GM18498 (cell line): ENCODE measurements around the gene ARHGAP24.
"Not testable (repeated sequence)": the region's sequence is repeated elsewhere in the genome, so short reads cannot be mapped to it uniquely, and the experiment has no call there.

ENCODE experiments used
- ATAC-seq: cut with Tn5 transposase; IDR thresholded peaks from one replicate; pipeline ENCODE4 v1.9.1; 2021; ENCODE audit warnings: mild to moderate bottlenecking, moderate library complexity; ENCODE audit not compliant: unreplicated experiment

ARHGAP24 gene

DNA sequence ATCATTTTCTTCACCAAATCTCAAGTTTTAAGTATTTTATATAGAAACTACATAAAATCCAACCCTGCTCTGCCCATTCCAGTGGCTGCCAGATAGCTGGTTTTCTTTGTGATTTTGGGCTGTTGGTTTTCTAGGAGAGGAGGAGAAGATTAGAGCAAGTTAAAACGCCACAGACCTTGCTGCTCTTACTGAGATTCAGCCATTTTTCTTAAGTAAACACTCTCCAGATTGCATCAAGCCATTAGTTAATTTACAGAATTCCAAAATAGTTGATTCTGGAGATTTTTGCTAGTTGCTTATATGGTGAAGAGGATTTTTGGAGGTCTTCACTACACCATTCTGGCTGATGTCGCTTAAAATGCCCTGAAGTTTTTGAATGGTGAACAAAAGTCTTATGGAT, 518.7 kb downstream of the ARHGAP24 start:
- no peak for ATAC-seq

DNA sequence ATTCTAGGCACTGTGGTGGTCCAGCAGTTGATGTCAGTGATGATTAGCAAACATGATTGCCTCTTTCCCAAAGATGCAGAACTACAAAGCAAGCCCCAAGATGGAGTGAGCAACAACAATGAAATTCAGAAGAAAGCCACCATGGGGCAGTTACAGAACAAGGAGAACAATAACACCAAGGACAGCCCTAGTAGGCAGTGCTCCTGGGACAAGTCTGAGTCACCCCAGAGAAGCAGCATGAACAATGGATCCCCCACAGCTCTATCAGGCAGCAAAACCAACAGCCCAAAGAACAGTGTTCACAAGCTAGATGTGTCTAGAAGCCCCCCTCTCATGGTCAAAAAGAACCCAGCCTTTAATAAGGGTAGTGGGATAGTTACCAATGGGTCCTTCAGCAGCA, 519.6 kb downstream of the ARHGAP24 start:
- ATAC-seq = no peak

DNA sequence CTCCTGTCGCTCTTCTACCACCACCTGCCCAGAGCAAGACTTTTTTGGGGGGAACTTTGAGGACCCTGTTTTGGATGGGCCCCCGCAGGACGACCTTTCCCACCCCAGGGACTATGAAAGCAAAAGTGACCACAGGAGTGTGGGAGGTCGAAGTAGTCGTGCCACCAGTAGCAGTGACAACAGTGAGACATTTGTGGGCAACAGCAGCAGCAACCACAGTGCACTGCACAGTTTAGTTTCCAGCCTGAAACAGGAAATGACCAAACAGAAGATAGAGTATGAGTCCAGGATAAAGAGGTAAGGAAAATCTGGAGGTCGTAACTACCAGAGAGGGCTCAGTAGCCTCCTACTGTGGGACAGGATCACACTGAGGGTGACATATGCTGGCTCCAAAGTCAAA, 520.4 kb downstream of the ARHGAP24 start:
- peak; percentile 60 for ATAC-seq

- ATAC-seq = no peak
Observed at GRCh38 chr4:86001591-86001990, 526.6 kb downstream of the ARHGAP24 start.

- ATAC-seq = no peak
Observed at GRCh38 chr4:86004030-86004429, 529.1 kb downstream of the ARHGAP24 start.

GRCh38 chr4:86006057-86006456, 531.1 kb downstream of the ARHGAP24 start:
- no peak for ATAC-seq

GRCh38 chr4:86007042-86007441, 532.1 kb downstream of the ARHGAP24 start:
- ATAC-seq = no peak

GRCh38 chr4:86011117-86011516, 536.2 kb downstream of the ARHGAP24 start:
- ATAC-seq = no peak

DNA sequence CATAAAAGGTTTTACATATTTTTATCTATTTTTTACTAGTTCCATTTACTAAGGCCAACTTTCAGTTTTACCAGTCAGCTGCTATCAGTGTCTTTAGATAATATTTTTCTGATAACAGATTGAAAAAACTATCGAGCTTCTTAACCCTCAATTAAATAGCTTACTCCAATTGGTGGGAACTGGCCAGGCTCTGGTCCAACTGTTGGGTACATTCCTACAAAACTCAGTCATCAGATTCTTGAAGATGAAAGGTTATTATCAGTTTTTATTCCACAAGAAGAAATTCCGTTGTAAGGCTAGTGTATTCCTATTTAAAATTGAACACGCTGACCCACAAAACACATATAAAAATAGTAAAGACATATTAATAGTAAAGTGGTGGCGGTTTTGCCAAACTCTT, 538.7 kb downstream of the ARHGAP24 start:
- no peak for ATAC-seq

DNA sequence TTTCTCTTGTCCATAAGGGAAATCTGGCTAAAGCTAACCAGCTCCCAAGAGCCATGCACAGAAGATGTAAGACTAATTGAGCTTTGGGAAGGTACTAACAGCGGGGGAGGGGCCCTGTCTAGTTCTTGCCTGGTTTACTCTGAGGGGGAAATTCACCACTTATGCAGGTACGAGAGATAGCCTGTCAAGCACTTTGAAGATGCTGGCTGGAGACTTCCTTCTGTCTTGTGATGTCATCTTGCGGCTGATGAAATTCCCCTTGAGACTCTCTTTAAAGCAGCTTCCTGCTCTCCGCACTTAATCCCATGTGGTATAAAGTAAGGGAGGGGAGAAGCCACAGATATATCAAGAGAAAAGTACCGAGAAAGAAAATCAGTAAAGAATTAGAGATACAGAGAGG, 539.6 kb downstream of the ARHGAP24 start:
- ATAC-seq = peak; percentile 76

DNA sequence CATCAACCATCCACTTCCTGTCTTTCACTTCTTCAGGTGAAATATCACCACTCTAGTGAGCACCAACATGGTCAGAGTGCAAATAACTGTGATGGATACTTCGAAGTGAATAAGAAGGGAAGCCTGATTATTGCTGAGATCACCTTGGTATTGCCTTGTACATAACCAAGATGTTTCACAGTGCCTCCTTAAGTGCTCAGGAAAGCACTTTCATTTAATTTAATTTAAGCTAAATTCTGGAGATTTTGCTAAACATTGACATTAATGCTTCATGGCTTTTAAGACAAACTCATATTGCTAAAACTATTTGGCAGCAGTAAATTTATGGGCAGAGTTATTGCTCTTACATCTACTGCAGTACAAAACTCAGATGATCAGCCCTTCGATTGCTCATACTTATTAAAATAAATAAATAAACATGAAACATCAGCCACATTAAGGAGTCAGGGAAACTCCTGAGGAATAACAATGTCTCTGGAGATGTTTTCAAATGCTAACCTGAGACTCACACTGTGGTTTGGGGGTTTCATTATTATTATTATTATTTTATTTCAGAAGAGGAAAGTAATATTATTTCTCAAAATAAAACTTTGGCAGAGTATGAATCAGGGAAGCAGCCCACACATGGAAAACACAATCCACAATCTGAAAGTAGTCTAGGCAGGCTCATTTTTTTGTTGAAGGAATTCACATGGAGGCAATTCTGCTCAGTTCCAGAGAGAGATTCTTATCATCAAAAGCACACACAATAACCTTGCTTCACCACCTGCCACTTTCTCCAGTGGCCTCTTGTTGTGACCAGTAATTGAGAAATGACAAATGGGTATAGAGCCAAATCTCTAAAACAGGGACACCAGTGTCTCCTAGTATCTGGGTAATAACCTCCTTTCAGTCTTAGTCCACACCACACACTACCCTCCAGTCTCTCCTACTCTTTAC, 540.7 kb downstream of the ARHGAP24 start:
- ATAC-seq = no peak

DNA sequence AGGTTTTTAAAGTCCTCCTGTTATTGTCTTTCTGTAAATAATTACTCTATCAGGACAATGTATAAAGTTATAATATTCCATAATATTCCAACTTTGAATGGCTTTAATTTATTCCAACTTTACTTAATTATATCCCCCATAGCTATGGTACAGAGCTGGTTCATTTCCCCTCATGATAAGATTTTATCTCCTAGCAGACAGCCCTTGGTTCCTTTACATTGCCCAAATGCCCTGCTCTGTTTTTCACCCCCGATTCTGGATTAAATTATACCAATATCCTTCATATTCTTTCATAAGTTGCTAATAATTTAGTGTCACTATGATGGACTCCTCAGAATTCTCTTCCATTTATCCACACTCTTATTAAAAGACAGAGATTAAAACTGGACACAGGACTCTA, 544.4 kb downstream of the ARHGAP24 start:
- ATAC-seq = no peak

DNA sequence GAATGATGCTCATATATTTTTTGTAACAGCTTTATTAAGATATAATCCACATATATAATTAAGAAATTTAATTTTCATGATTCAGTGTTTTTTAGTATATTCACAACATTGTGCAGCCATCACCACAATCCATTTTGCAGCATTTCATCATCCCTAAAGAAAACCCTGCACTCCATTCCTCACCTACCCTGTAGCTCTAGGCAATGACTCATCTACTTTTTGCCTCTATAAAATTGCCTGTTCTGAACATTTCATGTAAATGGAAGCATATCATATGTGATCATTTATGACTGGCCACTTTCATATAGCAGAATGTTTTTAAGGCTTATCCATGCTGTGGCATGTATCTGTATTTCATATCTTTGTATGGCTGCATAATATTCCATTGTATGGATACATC, 545.0 kb downstream of the ARHGAP24 start:
- no peak for ATAC-seq

DNA sequence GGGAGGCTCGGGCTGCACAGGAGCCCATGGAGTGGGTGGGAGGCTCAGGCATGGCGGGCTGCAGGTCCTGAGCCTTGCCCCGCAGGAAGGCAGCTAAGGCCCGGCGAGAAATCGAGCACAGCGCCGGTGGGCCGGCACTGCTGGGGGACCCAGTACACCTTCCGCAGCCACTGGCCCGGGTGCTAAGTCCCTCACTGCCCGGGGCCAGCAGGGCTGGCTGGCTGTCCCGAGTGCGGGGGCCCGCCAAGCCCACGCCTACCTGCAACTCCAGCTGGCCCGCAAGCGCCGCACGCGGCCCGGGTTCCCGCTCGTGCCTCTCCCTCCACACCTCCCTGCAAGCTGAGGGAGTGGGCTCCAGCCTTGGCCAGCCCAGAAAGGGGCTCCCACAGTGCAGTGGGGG, 546.7 kb downstream of the ARHGAP24 start:
- not testable (repeated sequence) for ATAC-seq

DNA sequence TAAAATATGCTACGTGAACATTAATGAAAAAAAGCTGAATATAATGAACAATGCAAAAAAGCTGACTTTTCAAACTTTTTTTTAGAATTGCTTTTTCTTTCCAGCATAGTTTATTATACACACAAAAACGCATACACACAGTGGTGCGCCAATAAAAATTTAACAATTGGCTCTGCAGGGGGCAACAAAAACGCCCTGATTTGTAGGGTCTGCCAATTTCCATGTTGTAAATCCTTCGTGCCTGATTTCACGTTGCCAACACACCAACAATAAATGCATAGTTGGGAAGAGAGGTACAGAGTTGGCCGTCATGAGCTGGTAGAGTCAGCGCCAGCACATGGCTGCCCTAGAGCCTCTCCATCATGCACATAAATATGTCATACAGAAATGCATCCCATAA, 551.8 kb downstream of the ARHGAP24 start:
- ATAC-seq = no peak

GRCh38 chr4:86031927-86032326, 557.0 kb downstream of the ARHGAP24 start:
- ATAC-seq = no peak

- ATAC-seq = no peak
Observed at GRCh38 chr4:86032476-86033022, 557.6 kb downstream of the ARHGAP24 start.

- ATAC-seq = no peak
Observed at GRCh38 chr4:86033171-86033570, 558.2 kb downstream of the ARHGAP24 start.

- ATAC-seq = no peak
Observed at GRCh38 chr4:86034616-86035015, 559.7 kb downstream of the ARHGAP24 start.

DNA sequence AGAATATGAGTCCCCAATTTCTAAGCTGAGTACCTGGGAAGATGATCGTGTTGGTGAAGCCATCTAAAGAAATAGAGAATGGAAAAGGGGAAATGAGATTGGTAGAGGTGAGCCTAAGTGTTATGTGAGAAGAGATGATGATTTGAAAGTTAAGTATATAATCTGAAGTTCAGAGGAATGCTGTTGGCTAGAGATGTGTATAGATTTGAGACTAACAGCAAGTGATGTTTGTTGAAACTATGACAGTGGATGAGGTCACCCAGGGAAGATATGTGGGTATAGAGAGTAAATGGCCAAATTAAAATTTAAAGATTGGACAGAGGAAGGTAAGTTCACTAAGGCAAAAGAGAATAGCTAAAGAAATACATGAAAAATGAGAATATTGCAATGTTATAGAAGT, 560.7 kb downstream of the ARHGAP24 start:
- no peak for ATAC-seq

DNA sequence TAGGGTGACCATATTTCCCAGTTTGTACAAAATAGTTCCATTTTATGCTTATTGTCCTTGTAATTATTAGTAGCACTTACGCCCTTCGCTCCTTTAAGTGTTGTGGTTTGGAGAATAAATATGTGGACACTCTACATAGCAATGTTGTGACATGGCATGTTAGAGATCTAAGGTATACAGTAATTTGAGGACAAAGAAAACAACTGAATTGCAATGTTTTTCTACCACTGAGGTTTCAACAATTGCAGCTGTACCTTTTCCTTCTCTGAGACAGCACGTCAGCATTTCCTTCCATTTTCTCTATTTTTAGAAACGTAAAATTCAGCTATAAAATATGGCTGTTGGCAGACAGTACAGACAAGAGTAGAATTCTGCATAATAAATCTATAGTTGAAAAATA, 561.8 kb downstream of the ARHGAP24 start:
- ATAC-seq = no peak

DNA sequence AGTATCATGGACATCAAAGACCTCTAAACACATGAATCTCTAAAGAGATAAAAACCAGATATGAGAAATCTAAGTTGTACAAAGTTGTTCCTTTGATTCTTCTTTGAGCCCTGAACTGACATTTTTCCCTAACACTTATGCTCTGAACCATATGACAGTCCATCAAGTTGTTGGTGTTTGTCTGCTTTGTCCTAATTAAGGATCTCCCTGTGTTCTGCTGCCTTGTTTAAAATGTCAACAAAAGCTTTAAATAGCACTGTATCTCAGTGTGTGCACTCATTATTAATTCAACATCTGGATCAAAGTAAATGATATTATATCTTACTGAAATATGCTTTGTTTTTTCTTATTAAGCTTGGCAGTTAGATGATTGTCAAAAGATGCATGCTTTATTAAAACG, 563.1 kb downstream of the ARHGAP24 start:
- ATAC-seq = no peak
